PC-3 (cell line): ENCODE data around the gene MRAP. TPM values are rescaled to one million over a fixed set of nuclear protein-coding genes. Genes with fewer than 3 reads are reported as not detected.

ENCODE experiments used
- ATAC-seq: fragments of 200-7000 bp; cut with Tn5 transposase; 2 replicates; pipeline ENCODE4 v1.9.1; 2020; ENCODE audit warnings: mild to moderate bottlenecking, moderate library complexity
- BruUV-seq: library from RNA; stranded (reverse); fragments of 400-500 nt; replicated peaks from 2 replicates; lab custom pipeline; 2021; lab: Mats Ljungman, UMichigan
- CTCF ChIA-PET: fragments of 300-600 bp; sonication (Branson Sonifier 250); formaldehyde crosslinking; loops from one replicate; lab custom pipeline; 2022; ENCODE audit warnings: antibody characterized with exemption; lab: Charles Lee
- POLR2A ChIA-PET: fragments of 300-600 bp; sonication (Branson Sonifier 250); formaldehyde crosslinking; loops from one replicate; lab custom pipeline; 2022; ENCODE audit warnings: antibody characterized with exemption; ENCODE audit not compliant: unreplicated experiment; lab: Charles Lee
- DNase-seq: peaks from one replicate; pipeline ENCODE4 v3.0.0-alpha.2; 2015
- H2AFZ ChIP-seq: fragments of 300-600 bp; sonication (generic); 2 replicates; pipeline ENCODE4 v1.6.0; 2016; ENCODE audit warnings: antibody characterized with exemption, low read length
- H3F3A ChIP-seq: fragments of 300-600 bp; sonication (generic); one replicate; pipeline ENCODE4 v1.6.0; 2017; ENCODE audit warnings: antibody characterized with exemption, low read length, control low read depth, mild to moderate bottlenecking; ENCODE audit not compliant: unreplicated experiment
- H3K27ac ChIP-seq: fragments of 300-600 bp; sonication (generic); 2 replicates; pipeline ENCODE4 v1.5.1; 2016; ENCODE audit warnings: mild to moderate bottlenecking, low read length
- H3K27me3 ChIP-seq: fragments of 300-600 bp; sonication (generic); 2 replicates; pipeline ENCODE4 v1.6.1; 2016; ENCODE audit warnings: low read length, mixed read lengths
- H3K36me3 ChIP-seq: fragments of 300-600 bp; sonication (generic); 2 replicates; pipeline ENCODE4 v1.6.1; 2016; ENCODE audit warnings: low read depth, mixed run types, low read length, mixed read lengths
- H3K4me1 ChIP-seq: fragments of 300-600 bp; sonication (generic); 2 replicates; pipeline ENCODE4 v1.5.1; 2016; ENCODE audit warnings: low read length; ENCODE audit not compliant: insufficient read depth
- H3K4me2 ChIP-seq: fragments of 300-600 bp; sonication (generic); 2 replicates; pipeline ENCODE4 v1.6.0; 2016; ENCODE audit warnings: low read length
- H3K4me3 ChIP-seq: fragments of 300-600 bp; sonication (generic); 2 replicates; pipeline ENCODE4 v1.5.1; 2016; ENCODE audit warnings: mild to moderate bottlenecking, low read length, mixed read lengths
- H3K79me2 ChIP-seq: fragments of 300-600 bp; sonication (generic); 2 replicates; pipeline ENCODE4 v1.6.1; 2017; ENCODE audit warnings: low read length, mixed read lengths
- H3K9ac ChIP-seq: fragments of 300-600 bp; sonication (generic); 2 replicates; pipeline ENCODE4 v1.6.0; 2016; ENCODE audit warnings: mild to moderate bottlenecking, low read length
- H3K9me2 ChIP-seq: fragments of 300-600 bp; sonication (generic); replicated peaks from 2 replicates; pipeline ENCODE4 v1.6.1; 2016; ENCODE audit warnings: mixed run types, low read length, mixed read lengths
- H3K9me3 ChIP-seq: fragments of 300-600 bp; sonication (generic); 2 replicates; pipeline ENCODE4 v1.6.1; 2016; ENCODE audit warnings: low read length, mixed read lengths
- H4K20me1 ChIP-seq: fragments of 300-600 bp; sonication (generic); 2 replicates; pipeline ENCODE4 v1.6.1; 2016; ENCODE audit warnings: low read length, mixed read lengths
- CTCF ChIP-seq: fragments of 300-600 bp; sonication (generic); conservative IDR thresholded peaks from 2 replicates; pipeline ENCODE4 v1.5.1; 2017; ENCODE audit warnings: antibody characterized with exemption, low read depth, mild to moderate bottlenecking, low read length
- EZH2 ChIP-seq: fragments of 300-600 bp; sonication (generic); IDR thresholded peaks from one replicate; pipeline ENCODE4 v1.6.1; 2017; ENCODE audit warnings: antibody characterized with exemption, mild to moderate bottlenecking, low read length; ENCODE audit not compliant: unreplicated experiment
- EZH2phosphoT487 ChIP-seq: fragments of 300-600 bp; sonication (generic); IDR thresholded peaks from 2 replicates; pipeline ENCODE4 v1.6.1; 2018; ENCODE audit warnings: mild to moderate bottlenecking, antibody characterized with exemption, low read length, borderline replicate concordance
- intact Hi-C: fragments of 100-400 bp; cut with micrococcal nuclease; formaldehyde crosslinking; loops from 2 replicates; pipeline ENCODE4 v1.9.0; 2023
- total RNA-seq: library from RNA; depleted of rRNA; stranded (reverse); fragments of >200 nt; gene quantifications from 2 replicates; pipeline ENCODE4 v1.2.3, GENCODE V29; 2014

Gene MRAP
- total RNA-seq, 1 experiment from 2014 or later: not detected

- POLR2A ChIA-PET: no interaction called here
- ATAC-seq: no peak
- H3K4me2 ChIP-seq: no peak overlapping the region
- no peaks in the 10 kb centered on the region for H3K27me3 ChIP-seq
- no peak overlapping the region for H3K4me3 ChIP-seq
- intact Hi-C loops: no loop called here
- H3K9ac ChIP-seq: no peak overlapping the region
- H2AFZ ChIP-seq: no peak overlapping the region
- H3K4me1 ChIP-seq: no peaks in the 10 kb centered on the region
- no peaks in the 10 kb centered on the region for H3K9me2 ChIP-seq
- TF ChIP-seq EZH2 (no peak), EZH2phosphoT487 (no peak), CTCF (no peak)
- H4K20me1 ChIP-seq: no peaks in the 10 kb centered on the region
- H3K79me2 ChIP-seq: no peaks in the 10 kb centered on the region
- H3K36me3 ChIP-seq: peaks cover 56% of the 10 kb centered on the region
- no peaks in the 10 kb centered on the region for H3F3A ChIP-seq
- H3K27ac ChIP-seq: no peak overlapping the region
- no peaks in the 10 kb centered on the region for H3K9me3 ChIP-seq
- CTCF ChIA-PET: no interaction called here
- BruUV-seq: no TSS peak
- no peak for DNase-seq
These were observed 13.0 kb downstream of the MRAP start for GRCh38 chr21:32311621-32312020.

GRCh38 chr21:32312326-32312725, 13.7 kb downstream of the MRAP start:
- H4K20me1 ChIP-seq: no peaks in the 10 kb centered on the region
- no peak for DNase-seq
- ChIA-PET CTCF (no interaction called here), POLR2A (no interaction called here)
- ATAC-seq: no peak
- no peak overlapping the region for H2AFZ ChIP-seq
- H3K4me2 ChIP-seq: no peak overlapping the region
- no peak overlapping the region for H3K27ac ChIP-seq
- TF ChIP-seq EZH2 (no peak), CTCF (no peak), EZH2phosphoT487 (no peak)
- no peaks in the 10 kb centered on the region for H3K9me2 ChIP-seq
- peaks cover 59% of the 10 kb centered on the region for H3K36me3 ChIP-seq
- H3K9me3 ChIP-seq: no peaks in the 10 kb centered on the region
- no peaks in the 10 kb centered on the region for H3K27me3 ChIP-seq
- H3K79me2 ChIP-seq: no peaks in the 10 kb centered on the region
- no peak overlapping the region for H3K9ac ChIP-seq
- H3F3A ChIP-seq: no peaks in the 10 kb centered on the region
- no TSS peak for BruUV-seq
- intact Hi-C loops: no loop called here
- H3K4me3 ChIP-seq: no peak overlapping the region
- no peaks in the 10 kb centered on the region for H3K4me1 ChIP-seq

GRCh38 chr21:32312976-32313375, 14.3 kb downstream of the MRAP start:
- Histone ChIP-seq H2AFZ (no peak overlapping the region), H3K9ac (no peak overlapping the region), H3K4me1 (no peaks in the 10 kb centered on the region), H3K9me3 (no peaks in the 10 kb centered on the region), H3K4me2 (no peak overlapping the region), H3K79me2 (no peaks in the 10 kb centered on the region), H3K4me3 (no peak overlapping the region), H3K36me3 (peaks cover 62% of the 10 kb centered on the region), H3K27ac (no peak overlapping the region), H3K9me2 (no peaks in the 10 kb centered on the region), H3F3A (no peaks in the 10 kb centered on the region), H4K20me1 (no peaks in the 10 kb centered on the region), H3K27me3 (no peaks in the 10 kb centered on the region)
- DNase-seq (no peak), ATAC-seq (no peak)
- POLR2A ChIA-PET: no interaction called here
- TF ChIP-seq CTCF (no peak), EZH2phosphoT487 (no peak), EZH2 (no peak)
- CTCF ChIA-PET: no interaction called here
- no TSS peak for BruUV-seq
- intact Hi-C loops: no loop called here
